Colon (tissue), 2 donors: Measurements from ENCODE around the gene TNS3.
"Not testable (repeated sequence)": the region's sequence is repeated elsewhere in the genome, so short reads cannot be mapped to it uniquely, and the experiment has no call there.

Experiments
- FAIRE-seq: peaks from 2 replicates; lab custom pipeline; 2012; peaks lifted over from hg19 to GRCh38; lab: Jason Lieb, UNC
- donor health status: control.
- donor health status: control.

The TNS3 gene

DNA sequence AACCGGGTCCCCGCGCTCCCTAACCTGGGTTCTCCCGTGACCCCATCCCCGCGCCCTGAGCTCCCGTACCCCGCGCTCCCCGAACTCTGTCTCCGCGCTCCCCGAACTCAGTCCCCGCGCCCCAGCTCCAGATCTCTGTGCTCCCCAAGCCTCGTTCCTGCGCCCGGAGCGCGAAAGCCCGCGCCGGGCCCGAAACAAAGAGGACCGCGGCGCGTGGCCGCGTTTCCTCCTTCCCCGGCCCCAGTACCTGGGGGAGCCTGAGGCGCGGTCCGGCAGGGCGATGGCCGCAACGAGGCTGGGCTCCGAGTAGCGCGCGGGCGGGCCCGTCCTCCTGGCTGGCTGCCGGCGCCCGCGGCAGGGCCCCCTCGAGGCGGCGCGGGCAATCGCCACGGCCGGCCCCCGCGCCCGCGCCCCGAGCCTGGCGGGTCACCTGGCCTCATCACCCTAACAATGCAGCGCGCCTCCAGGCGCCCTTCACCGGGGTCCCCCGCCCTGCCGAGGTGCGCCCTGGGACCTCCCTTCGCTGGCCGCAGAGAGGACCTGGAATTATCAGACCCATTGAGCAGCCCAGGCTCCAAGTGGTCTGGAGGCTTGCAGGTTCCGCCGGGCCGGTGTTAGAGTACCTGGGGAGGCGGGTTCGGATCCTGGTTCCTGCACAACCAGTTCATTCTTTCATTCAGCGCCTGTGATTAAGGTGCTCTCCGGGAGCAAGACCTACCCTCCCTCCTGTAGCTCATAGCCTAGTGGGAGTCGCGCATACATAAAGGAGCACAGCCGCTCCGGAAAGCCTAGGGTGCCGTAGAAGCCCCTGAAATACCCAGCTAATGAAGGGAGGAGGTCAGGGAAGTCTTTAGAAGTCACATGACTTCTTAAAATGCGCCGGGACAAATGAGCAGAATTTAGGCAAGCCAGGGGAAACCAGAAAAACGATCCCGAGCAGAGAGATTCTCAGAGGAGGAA lies at the start of gene TNS3:
Gene TNS3, minus strand, starts transcription at position 308 of the 960 bp plus-strand sequence. CDS start 142,475 bp downstream, outside the sequence.
- no peak for FAIRE-seq

DNA sequence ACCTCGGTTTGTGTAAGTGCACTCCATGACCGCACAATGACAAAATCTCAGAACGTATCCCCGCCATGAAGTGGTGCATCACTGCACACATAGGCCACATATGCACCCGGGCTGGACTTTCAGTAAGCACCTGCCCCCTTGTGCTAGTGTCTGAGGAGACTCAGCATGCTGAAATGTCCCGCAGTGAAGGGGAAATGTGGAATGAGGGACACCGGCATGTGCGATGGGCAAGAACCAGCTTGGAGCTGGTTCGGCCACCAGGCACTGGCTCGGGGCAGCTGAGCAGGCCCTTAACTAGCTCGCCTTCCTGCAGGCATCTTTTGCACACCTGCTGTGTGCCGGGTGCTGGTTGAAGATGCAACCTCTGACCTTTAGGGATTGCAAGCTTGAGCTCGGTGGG lies 49.8 kb upstream of the TNS3 start:
- no peak for FAIRE-seq

DNA sequence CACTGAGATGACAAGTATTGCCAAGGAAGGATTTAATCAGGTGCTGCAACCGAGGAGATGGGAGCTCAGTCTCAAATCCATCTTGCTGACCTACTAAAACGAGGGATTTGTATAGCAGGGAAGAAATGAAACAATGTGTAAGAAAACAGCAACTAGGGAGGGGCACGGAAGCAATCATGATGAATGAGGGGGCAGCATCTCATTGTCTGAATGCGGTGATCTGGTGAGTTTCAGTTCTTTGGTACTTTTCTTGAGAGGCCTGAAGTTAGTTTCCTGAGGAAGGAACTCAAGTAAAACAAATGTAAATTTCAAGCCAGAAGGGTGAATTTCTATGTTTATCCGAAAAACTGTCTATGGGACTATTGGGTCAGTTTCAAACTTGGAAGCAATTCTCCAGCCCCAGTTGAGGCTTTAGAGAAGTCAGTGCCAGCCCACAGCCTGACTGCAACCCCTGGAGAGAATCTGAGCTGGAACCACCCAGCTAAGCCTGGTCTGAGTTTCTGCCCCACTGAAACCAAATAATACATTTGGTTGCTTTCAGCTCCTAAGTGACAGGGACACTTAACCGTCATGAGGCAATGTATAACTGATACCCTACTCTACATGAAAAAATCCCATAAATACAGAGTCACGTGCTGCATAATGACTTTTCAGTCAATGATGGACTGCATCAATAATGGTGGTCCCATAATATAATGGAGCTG lies 45.8 kb upstream of the TNS3 start:
- no peak for FAIRE-seq

DNA sequence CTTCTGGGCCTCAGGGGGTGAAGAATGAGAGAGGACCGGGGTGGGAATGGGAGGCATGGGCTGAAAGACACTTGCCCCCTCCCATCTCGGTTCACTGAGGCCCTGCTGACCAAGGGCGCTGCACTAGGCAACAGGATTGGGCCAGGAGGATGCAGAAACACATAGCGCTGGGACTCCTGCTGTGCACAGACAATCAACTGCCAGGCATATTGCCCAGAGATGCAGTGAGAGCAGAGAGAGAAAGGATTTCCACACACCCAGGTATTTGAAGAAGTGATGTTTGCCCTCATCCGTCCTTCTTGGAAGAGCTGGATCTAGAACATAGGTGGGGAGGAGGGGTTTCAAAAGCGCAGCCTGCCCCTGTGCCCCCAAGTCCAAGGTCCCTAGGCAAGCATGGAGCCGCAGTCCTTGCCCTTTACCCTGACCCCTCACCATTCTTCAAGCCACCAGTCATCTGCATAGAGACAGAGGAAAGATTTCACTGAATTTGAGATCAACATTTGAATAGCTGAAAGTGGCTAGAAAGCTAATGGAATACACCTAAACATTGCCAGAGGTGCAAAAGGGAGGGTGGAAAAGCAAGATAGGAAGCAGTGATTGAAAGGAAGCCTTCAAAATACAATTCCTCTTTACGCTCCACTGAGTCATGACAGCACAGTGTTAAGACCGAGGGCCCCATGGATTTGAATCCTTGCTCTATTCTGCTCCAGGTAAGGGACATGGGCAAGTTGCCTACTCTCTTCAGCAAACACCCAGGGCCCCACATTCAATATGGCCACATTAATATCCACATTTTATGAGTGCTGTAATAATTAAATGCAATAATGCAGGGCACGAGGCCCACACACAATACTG lies 44.2 kb upstream of the TNS3 start:
- FAIRE-seq = no peak

DNA sequence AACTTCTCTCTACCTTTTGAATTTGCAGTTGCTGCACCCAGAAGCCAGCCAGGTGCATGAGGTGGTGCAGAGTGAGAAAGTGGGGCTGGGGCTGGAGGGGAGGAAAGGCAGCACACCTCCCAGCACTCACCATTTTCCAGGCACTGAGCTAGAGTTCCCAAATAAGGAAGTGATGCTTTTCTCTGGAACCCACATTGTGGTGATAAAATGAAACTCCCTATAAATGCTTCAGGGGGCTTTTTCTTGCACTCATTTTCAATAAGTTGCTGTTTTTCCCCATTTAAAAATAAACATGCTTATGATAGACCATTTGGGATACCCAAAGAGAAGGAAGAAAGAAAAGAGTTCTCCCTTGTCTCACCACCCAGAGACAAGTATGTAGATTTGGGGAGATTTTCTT lies 42.8 kb upstream of the TNS3 start:
- FAIRE-seq = no peak

DNA sequence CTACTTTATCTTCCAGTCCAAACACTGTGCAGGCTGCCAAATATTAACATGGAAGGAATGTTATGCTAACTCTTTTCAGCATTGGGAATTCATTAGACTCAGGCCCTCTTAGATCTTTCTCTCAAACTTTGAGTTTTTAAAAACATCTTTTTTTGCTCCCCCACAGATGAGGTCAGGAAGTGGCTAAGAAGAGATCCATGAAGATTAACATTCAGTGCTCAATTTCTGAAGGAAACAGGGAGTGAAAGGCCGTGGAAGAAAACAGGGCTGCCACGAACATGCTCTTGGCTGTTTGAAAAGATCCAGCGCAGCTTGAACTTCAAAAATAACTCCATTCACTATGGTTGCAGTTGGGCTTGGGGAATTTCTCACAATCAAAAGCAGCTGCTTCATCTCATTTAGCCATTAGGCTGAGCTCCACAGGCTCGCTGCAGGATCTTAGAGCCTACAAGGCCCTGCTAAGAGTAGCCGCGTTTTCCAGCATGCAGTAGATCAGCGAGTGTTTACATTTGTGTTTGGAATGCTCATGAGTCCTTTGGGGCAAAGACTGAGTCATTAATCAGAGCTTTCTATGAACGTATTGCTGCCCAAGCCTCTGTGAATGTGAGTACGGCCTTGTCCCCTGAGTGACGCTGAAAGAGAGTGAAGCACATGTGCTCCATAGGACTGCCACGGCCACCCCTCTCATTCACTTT lies 41.2 kb upstream of the TNS3 start:
- no peak for FAIRE-seq

DNA sequence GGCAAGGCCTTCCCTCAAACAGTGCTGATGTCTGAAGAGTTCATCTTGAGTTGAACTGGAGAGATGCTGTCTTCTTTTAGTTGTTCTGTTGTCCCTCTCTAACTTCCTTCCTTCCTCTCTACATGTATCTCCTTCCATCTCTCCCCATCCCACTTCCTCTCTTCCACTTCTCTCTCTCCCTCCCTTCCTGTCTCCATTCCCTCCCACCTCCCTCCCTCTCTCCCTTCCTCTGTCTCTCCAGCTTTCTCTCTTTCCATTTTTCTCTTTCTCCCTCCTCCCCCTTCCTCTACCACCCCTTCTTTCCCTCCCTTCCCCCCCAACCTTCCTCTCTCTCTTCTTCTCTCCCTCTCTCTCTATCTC lies 40.7 kb upstream of the TNS3 start:
- FAIRE-seq = no peak

DNA sequence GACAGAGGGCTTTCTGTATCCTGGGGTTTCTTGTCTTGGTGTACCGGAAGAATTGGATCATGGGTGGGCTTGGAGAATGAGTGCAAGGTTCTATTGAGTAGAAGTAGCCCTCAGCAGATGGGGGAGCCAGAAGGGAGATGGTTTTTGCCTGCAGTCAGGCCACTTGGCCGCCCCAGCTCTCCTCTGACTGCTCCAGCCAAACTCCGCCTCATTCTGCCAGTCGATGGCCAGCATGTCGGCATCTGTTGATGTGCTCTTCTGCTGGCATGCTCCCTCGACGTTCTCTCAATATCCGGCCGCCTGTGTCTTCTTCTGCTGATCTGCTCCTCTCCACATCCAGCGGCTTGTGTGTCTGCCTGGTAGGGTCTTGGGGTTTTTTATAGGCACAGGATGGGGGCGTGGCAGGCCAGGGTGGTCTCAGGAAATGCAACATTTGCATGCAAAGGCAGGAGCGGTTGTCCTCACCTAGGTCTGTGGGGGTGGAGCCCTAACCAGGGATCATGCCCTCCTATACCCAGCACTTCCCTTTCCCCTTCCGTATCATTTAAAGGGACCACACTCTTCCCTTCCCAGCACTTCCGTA lies 40.2 kb upstream of the TNS3 start:
- no peak for FAIRE-seq

DNA sequence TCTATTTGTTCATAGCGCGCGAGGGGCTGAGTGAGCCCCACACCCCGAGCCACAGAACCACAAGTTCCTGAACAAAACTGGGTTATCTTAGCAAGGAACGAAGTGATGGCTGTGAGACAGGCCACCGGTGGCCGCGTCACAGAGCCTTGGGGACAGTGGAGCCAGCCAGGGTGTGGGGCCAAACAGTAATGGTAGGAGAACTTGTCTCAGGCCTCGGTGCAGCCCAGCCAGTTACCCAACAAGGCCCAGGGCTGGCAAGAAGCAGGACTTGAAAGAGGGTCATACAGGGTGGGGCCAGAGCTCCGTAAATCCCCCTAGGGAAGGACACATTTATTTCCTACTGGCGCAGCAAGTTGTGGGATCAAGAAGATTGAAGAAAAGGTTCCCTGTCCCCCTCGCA lies 39.4 kb upstream of the TNS3 start:
- no peak for FAIRE-seq

DNA sequence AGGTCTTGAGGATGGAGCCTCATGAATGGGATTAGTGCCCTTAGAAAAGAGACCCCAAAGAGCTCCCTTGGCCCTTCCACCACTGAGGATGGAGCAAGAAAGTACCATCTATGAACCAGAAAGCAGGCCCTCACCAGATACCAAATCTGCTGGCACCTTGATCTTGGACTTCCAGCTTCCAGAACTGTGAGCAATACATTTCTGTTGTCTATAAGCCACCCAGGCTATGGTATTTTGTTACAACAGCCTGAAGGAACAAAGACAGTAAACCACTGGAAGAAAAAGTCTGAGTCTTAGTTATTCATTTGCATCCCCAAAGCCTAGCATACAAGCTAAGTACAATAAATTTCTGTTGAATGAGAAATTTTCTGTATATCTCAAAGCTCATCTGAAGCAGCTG lies 37.9 kb upstream of the TNS3 start:
- no peak for FAIRE-seq

DNA sequence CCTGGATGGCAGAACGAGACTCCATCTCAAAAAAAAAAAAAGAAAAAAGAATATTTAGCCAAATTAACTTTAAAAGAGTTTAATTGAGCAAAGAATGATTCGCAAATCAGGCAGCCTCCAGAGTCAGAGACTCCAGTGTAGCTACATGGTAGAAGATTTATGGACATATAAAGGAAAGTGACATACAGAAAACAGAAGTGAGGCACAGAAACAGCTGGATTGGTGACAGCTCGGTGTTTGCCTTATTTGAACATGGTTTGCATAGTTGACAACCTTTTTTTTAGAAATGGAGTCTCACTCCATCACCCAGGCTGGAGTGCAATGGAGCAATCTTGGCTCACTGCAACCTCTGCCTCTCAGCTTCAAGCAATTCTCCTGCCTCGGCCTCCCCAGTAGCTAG lies 35.2 kb upstream of the TNS3 start:
- no peak for FAIRE-seq

DNA sequence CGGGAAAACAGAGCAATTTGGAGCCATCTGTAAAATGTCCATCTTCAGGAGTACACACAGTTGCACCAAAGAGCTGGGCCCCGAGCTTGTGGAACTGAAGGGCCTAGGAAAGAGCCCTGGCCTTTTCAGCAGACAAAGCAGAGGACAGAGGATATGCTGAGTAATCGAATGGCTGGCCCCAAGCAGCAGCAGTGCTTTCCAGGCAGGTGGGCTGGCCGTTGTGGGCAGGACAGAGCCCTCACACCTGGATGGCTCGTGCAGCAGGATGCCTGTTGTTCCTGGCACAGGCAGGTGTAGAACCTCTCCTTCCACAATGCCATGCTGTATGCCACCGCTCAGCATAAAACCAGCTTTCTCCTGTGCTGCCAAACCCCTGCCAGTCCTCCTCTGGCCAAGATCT lies 32.5 kb upstream of the TNS3 start:
- FAIRE-seq = no peak

DNA sequence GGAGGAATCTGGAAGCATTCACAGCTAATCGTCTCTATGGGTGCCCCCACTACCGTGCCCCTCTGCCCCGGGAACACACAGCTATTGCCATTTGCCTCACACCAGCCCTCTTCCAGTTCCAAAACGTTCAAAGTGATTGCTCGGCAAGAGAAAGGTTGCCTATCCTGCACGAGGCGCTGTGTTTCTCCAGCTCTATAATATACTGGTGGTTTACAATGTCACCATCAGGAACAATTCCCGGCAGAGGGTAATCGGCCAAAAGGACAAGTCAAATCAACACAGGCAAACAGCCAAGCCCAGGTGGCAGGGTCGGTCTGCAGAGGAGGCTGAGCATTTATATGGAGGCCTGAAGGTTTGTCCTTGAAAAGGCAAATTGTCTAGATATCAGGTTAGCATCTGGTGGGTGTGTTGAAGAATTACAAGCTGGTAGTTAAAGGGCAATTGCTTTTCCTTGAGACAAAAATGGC lies 29.2 kb upstream of the TNS3 start:
- FAIRE-seq = no peak

DNA sequence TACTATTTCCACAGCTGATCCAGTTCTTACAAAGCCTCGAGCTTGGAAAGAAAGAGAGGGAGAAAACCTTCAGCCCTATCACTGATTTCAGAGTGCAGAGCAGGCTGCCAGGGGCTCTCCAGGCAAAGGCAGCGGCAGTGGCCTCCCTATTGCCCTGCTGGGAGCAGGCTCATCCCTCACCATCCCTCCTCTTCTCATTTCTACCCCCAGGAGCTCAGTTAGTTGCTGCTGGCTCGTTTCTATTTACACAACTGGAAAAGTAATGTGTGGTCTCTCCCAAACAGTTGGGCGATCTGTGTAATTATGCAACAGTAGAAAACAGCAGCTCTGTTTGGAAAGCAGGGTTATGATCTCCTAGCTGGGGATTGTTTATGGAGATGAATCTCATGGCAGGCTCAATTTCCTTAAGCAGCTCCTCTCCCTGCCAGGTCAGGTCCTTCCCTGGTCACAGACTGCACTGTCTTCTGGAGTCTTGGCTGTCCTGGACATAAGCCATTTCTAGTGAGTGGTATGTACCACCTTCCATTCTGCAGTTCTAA lies 28.7 kb upstream of the TNS3 start:
- FAIRE-seq = no peak

DNA sequence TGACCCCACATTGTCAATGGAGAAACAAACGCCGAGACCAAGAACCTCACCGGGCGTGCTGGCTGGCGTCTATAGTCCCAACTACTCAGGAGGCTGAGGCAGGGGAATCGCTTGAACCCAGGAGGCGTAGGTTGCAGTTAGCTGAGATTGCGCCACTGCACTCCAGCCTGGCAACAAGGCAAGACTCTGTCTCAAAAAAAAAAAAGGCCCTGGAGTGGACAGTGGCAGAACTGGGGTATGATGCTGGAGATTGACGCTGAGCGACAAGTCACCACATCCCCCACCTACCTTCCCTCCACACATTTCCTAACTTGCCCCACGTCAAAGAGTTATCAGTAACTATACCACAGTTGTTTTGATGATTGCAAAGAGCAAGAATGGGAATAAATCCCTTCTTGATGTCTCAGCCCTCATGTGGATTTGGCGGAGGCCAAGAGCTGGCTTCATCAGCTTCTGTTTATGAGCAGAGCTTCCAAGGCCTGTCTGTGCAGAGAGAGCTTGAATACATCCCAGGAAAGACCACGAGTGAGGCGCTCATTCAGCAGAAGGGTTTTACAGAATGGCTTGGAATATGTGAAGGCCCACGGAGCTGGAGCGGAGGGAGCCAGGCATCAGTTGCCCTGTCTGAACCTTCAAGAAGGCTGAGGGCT lies 28.0 kb upstream of the TNS3 start:
- FAIRE-seq = no peak

DNA sequence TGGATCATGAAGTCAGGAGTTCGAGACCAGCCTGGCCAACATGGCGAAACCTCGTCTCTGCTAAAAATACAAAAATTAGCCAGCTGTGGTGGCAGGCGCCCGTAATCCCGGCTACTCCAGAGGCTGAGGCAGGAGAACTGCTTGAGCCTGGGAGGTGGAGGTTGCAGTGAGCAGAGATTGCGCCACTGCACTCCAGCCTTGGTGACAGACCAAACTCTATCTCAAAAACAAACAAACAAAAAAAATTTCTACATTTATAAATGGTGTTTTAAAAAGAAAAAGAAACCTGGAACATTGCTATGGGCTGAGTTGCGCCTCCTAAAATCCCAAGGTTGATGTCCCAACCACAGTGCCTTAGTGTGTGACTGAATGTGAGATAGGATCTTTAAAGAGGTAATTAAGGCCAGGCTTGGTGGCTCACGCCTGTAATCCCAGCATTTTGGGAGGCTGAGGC lies 24.7 kb upstream of the TNS3 start:
- not testable (repeated sequence) for FAIRE-seq

DNA sequence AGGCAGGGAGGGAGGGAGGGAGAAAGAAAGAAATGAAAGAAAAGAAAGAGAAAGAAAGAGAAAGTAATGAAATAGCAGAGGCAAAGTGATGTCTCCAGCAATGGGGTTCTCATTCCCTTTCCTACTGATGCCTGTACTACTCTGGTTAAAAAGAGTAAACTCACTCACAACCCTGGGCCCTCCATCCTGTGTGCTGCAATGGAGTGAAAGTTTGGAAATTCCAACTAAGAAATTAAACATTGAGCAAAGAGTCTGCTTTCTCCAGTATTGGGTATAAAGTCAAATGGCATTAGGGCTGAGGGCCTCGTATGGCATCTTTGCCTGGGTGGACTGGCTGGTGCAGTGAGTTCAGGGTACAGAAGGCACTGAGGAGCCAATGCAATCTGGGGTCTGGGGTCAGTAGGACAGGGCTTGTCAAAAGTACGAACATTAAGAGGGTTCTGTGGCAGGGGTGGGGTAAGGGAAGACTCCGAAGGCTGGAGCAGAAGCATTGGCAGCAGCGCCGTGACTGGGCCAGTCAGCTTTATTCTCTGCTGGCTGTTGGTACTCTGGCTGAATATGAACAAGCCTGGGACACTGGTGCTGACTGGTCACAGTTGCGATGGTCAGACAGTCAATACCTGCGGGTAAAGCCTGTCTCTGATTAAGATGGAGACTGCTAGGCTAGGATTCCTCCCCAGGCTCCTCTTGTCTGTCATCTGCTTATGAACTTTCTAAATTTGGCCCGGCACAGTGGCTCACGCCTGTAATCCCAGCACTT lies 24.1 kb upstream of the TNS3 start:
- FAIRE-seq = no peak

DNA sequence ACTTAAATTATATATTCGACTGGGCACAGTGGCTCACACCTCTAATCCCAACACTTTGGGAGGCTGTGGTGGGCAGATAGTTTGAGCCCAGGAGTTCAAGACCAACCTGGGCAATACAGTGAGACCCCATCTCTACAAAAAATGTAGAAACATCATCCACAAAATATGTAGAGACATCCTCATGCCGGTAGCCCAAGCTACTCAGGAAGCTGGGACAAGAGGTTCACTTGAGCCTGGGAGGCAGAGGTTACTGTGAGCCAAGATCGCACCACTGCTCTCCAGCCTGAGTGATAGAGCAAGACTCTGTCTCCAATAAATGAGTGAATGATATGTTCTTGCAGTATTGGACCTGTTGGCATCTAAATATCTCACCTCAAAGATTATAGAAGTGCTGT lies 22.6 kb upstream of the TNS3 start:
- no peak for FAIRE-seq

DNA sequence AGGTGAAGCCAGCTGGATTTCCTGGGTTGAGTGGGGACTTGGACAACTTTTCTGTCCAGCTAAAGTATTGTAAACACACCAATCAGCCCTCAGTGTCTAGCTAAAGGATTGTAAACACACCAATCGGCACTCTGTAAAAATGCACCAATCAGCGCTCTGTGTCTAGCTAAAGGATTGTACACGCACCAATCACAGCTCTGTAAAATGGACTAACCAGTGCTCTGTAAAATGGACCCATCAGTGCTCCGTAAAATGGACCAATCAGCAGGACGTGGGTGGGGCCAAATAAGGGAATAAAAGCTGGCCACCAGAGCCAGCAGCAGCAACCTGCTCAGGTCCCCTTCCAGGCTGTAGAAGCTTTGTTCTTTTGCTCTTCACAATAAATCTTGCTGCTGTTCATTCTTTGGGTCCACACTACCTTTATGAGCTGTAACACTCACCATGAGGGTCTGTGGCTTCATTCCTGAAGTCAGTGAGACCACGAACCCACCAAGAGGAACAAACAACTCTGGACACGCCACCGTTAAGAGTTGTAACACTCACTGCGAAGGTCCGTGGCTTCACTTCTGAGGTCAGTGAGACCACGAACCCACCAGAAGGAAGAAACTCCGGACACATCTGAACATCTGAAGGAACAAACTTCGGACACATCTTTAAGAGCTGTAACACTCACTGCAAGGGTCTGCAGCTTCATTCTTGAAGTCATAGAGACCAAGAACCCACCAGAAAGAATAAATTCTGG lies 21.8 kb upstream of the TNS3 start:
- not testable (repeated sequence) for FAIRE-seq
